ENCODE results near the gene CCNG2.

The CCNG2 gene

GRCh38 chr4:77185686-77186085 lies 28.7 kb downstream of the CCNG2 start:
- no peak overlapping the region for H3K27ac ChIP-seq (ENCODE audit: low read depth, low read length)
- no peaks in the 10 kb centered on the region for H3K36me3 ChIP-seq (ENCODE audit: control insufficient read depth, insufficient read depth, low read length)
- no peak overlapping the region for H3K4me3 ChIP-seq (ENCODE audit: low read length)
- H3K4me1 ChIP-seq (ENCODE audit: control insufficient read depth, insufficient read depth, low read length): no peaks in the 10 kb centered on the region
- no peak overlapping the region for H3K9ac ChIP-seq (ENCODE audit: low read length)
- no peaks in the 10 kb centered on the region for H3K27me3 ChIP-seq (ENCODE audit: control insufficient read depth, insufficient read depth, low read length)

GRCh38 chr4:77187322-77187721 lies 30.3 kb downstream of the CCNG2 start:
- no peak overlapping the region for H3K27ac ChIP-seq (ENCODE audit: low read depth, low read length)

DNA sequence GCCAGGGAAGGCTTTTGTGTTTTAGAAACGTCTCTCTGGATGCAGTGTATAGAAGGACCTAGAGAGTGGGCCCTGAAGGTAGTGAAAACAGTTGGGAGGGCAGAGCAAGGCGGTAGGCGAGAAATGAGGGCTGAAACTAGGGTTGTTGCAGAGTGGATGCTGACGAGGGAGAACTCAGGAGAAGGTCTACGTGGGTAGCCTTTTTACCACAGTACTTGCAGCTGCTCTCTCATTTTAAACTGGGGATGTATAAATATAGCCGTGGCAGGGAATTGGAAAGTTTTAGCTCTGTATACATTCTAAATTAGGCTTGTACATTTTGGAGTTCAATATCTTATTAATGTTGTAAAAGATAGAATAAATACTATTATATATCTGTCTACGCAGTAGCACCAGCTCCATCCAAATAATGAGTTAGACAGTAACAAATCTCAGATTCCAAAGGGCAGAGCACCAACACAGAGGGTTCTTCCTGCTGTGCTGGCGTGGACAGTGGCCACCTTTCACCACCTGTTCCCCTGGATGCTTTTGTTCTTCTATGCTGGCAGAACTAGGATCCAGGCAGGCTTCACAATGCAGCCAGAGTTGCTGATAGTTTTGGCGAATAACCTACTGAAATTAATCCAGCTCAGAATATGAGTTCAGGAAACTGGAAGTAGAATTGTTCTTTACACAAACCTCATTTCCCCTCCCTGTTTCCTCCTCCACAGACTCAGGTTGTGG lies 31.7 kb downstream of the CCNG2 start:
- H3K9ac ChIP-seq (ENCODE audit: low read length): no peak overlapping the region
- H3K4me3 ChIP-seq (ENCODE audit: low read length): no peak overlapping the region
- H3K27me3 ChIP-seq (ENCODE audit: control insufficient read depth, insufficient read depth, low read length): no peaks in the 10 kb centered on the region
- no peaks in the 10 kb centered on the region for H3K4me1 ChIP-seq (ENCODE audit: control insufficient read depth, insufficient read depth, low read length)
- H3K36me3 ChIP-seq (ENCODE audit: control insufficient read depth, insufficient read depth, low read length): no peaks in the 10 kb centered on the region
- no peak overlapping the region for H3K27ac ChIP-seq (ENCODE audit: low read depth, low read length)

More at GRCh38 chr4:77187322-77187721, 30.3 kb downstream of the CCNG2 start:
- Histone ChIP-seq H3K4me3 (ENCODE audit: low read length) (no peak overlapping the region), H3K9ac (ENCODE audit: low read length) (no peak overlapping the region), H3K27me3 (ENCODE audit: control insufficient read depth, insufficient read depth, low read length) (no peaks in the 10 kb centered on the region), H3K36me3 (ENCODE audit: control insufficient read depth, insufficient read depth, low read length) (no peaks in the 10 kb centered on the region), H3K4me1 (ENCODE audit: control insufficient read depth, insufficient read depth, low read length) (no peaks in the 10 kb centered on the region)

DNA sequence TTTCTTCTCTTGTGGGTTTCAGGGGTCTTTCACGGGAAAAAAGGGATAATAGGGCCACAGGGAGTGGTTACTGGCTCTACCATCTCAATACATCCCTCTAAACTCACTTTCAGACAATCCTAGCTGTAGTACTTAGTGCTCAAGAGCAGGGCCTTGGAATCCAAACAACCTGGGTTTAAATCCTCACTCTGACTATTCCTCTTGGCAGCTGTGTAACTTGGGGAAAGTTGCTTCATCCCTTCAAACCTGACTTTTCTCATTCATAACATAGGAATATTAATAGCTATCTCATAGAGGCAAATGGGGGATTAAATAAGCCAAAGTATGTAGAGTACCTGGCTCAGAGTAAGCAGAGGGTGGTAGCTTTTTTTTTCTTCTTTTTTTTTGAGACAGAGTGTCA lies 32.4 kb downstream of the CCNG2 start:
- Histone ChIP-seq H3K27me3 (ENCODE audit: control insufficient read depth, insufficient read depth, low read length) (no peaks in the 10 kb centered on the region), H3K27ac (ENCODE audit: low read depth, low read length) (no peak overlapping the region), H3K4me1 (ENCODE audit: control insufficient read depth, insufficient read depth, low read length) (no peaks in the 10 kb centered on the region), H3K9ac (ENCODE audit: low read length) (no peak overlapping the region), H3K36me3 (ENCODE audit: control insufficient read depth, insufficient read depth, low read length) (no peaks in the 10 kb centered on the region), H3K4me3 (ENCODE audit: low read length) (no peak overlapping the region)

- H3K4me3 ChIP-seq (ENCODE audit: low read length): no peak overlapping the region
- no peaks in the 10 kb centered on the region for H3K27me3 ChIP-seq (ENCODE audit: control insufficient read depth, insufficient read depth, low read length)
- no peak overlapping the region for H3K27ac ChIP-seq (ENCODE audit: low read depth, low read length)
- no peaks in the 10 kb centered on the region for H3K4me1 ChIP-seq (ENCODE audit: control insufficient read depth, insufficient read depth, low read length)
- H3K36me3 ChIP-seq (ENCODE audit: control insufficient read depth, insufficient read depth, low read length): no peaks in the 10 kb centered on the region
- no peak overlapping the region for H3K9ac ChIP-seq (ENCODE audit: low read length)
Measured at GRCh38 chr4:77190053-77190452, 33.0 kb downstream of the CCNG2 start.

- no peaks in the 10 kb centered on the region for H3K36me3 ChIP-seq (ENCODE audit: control insufficient read depth, insufficient read depth, low read length)
- no peak overlapping the region for H3K27ac ChIP-seq (ENCODE audit: low read depth, low read length)
- H3K4me1 ChIP-seq (ENCODE audit: control insufficient read depth, insufficient read depth, low read length): no peaks in the 10 kb centered on the region
- H3K27me3 ChIP-seq (ENCODE audit: control insufficient read depth, insufficient read depth, low read length): no peaks in the 10 kb centered on the region
- H3K9ac ChIP-seq (ENCODE audit: low read length): no peak overlapping the region
- no peak overlapping the region for H3K4me3 ChIP-seq (ENCODE audit: low read length)
Measured at GRCh38 chr4:77193046-77193445, 36.0 kb downstream of the CCNG2 start.

DNA sequence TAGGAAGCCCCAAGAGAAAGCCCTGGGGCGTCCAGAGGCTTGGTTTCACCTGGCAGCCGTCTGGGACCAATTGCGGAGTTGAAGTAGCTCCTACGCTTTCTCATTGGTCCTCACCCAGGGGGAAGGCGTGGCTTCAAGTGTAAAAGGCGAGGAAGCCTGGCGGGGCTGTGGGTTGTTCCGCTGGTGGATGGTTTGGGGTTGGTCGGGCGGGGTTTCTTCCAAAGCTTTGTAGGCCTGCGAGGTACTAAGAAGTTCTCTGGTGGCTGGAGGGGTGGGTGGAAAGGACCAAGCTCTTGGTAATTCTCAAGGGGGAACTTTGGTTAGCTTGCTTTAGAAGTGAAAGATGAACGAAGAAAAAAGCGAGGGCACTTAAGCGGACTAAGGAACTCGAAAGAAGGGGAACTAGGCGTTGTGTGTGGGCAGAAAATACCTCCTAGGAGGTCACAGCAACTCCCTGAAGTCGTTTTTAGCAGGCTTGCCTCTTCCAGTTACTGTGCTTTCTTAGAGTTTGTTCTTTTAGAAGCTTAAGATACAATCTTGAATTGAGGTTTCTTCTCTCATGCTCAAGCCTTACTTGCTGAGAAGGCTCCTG lies 36.6 kb downstream of the CCNG2 start:
- Histone ChIP-seq H3K27me3 (ENCODE audit: control insufficient read depth, insufficient read depth, low read length) (no peaks in the 10 kb centered on the region), H3K4me3 (ENCODE audit: low read length) (no peak overlapping the region), H3K36me3 (ENCODE audit: control insufficient read depth, insufficient read depth, low read length) (no peaks in the 10 kb centered on the region), H3K4me1 (ENCODE audit: control insufficient read depth, insufficient read depth, low read length) (no peaks in the 10 kb centered on the region), H3K27ac (ENCODE audit: low read depth, low read length) (no peak overlapping the region), H3K9ac (ENCODE audit: low read length) (no peak overlapping the region)

DNA sequence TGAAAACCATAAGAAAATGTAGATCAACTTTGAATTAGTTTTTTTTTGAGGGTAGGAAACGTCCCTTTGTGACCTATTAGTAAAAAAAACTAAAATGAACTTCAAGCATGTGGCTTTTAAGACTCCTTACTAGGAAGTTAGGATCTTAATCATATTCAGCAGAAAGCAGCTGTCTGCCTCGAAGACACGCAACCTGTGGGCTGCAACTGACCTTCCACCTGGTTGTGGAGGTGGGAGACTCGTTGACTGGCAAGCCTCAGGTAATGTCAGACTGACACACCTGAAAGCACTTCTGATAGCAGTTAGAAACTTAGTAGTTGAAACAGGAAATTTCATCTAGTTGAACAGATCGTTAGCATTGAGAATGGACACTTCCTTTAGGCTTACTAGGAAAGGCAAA lies 37.4 kb downstream of the CCNG2 start:
- H3K27me3 ChIP-seq (ENCODE audit: control insufficient read depth, insufficient read depth, low read length): no peaks in the 10 kb centered on the region
- no peak overlapping the region for H3K9ac ChIP-seq (ENCODE audit: low read length)
- H3K36me3 ChIP-seq (ENCODE audit: control insufficient read depth, insufficient read depth, low read length): no peaks in the 10 kb centered on the region
- no peaks in the 10 kb centered on the region for H3K4me1 ChIP-seq (ENCODE audit: control insufficient read depth, insufficient read depth, low read length)
- H3K27ac ChIP-seq (ENCODE audit: low read depth, low read length): no peak overlapping the region
- H3K4me3 ChIP-seq (ENCODE audit: low read length): no peak overlapping the region

- no peak overlapping the region for H3K4me3 ChIP-seq (ENCODE audit: low read length)
- no peaks in the 10 kb centered on the region for H3K27me3 ChIP-seq (ENCODE audit: control insufficient read depth, insufficient read depth, low read length)
- no peaks in the 10 kb centered on the region for H3K36me3 ChIP-seq (ENCODE audit: control insufficient read depth, insufficient read depth, low read length)
- no peaks in the 10 kb centered on the region for H3K4me1 ChIP-seq (ENCODE audit: control insufficient read depth, insufficient read depth, low read length)
- no peak overlapping the region for H3K27ac ChIP-seq (ENCODE audit: low read depth, low read length)
- no peak overlapping the region for H3K9ac ChIP-seq (ENCODE audit: low read length)
Measured at GRCh38 chr4:77194989-77195388, 38.0 kb downstream of the CCNG2 start.

- no peak overlapping the region for H3K27ac ChIP-seq (ENCODE audit: low read depth, low read length)
- no peak overlapping the region for H3K4me3 ChIP-seq (ENCODE audit: low read length)
- H3K4me1 ChIP-seq (ENCODE audit: control insufficient read depth, insufficient read depth, low read length): no peaks in the 10 kb centered on the region
- no peak overlapping the region for H3K9ac ChIP-seq (ENCODE audit: low read length)
- H3K36me3 ChIP-seq (ENCODE audit: control insufficient read depth, insufficient read depth, low read length): no peaks in the 10 kb centered on the region
- no peaks in the 10 kb centered on the region for H3K27me3 ChIP-seq (ENCODE audit: control insufficient read depth, insufficient read depth, low read length)
Measured at GRCh38 chr4:77196866-77197265, 39.9 kb downstream of the CCNG2 start.

GRCh38 chr4:77197361-77197760 lies 40.4 kb downstream of the CCNG2 start:
- no peaks in the 10 kb centered on the region for H3K27me3 ChIP-seq (ENCODE audit: control insufficient read depth, insufficient read depth, low read length)
- H3K27ac ChIP-seq (ENCODE audit: low read depth, low read length): no peak overlapping the region
- no peaks in the 10 kb centered on the region for H3K4me1 ChIP-seq (ENCODE audit: control insufficient read depth, insufficient read depth, low read length)
- no peak overlapping the region for H3K4me3 ChIP-seq (ENCODE audit: low read length)
- H3K36me3 ChIP-seq (ENCODE audit: control insufficient read depth, insufficient read depth, low read length): no peaks in the 10 kb centered on the region
- H3K9ac ChIP-seq (ENCODE audit: low read length): no peak overlapping the region

DNA sequence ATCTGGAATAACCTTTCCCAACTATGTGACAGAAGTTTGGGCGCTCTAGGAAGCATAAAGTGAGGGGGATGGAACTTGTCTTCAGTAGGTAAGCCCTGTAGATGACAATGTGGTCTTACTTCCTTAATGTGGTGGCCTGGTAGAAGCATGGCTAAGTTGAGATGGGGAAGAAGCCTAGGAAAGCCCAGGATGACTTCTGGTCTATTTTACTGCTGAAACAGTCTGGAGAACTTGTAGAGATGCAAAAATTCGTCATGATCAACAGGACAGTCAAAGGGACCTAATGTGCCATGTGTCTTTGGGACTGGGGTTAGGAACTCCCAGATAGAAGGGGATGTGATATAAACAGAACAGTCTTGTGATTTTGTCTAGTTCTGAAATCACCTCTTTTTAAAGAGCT lies 40.8 kb downstream of the CCNG2 start:
- H3K4me1 ChIP-seq (ENCODE audit: control insufficient read depth, insufficient read depth, low read length): no peaks in the 10 kb centered on the region
- no peak overlapping the region for H3K27ac ChIP-seq (ENCODE audit: low read depth, low read length)
- H3K27me3 ChIP-seq (ENCODE audit: control insufficient read depth, insufficient read depth, low read length): no peaks in the 10 kb centered on the region
- no peaks in the 10 kb centered on the region for H3K36me3 ChIP-seq (ENCODE audit: control insufficient read depth, insufficient read depth, low read length)
- no peak overlapping the region for H3K9ac ChIP-seq (ENCODE audit: low read length)
- no peak overlapping the region for H3K4me3 ChIP-seq (ENCODE audit: low read length)

GRCh38 chr4:77199276-77199675 lies 42.3 kb downstream of the CCNG2 start:
- H3K27ac ChIP-seq (ENCODE audit: low read depth, low read length): no peak overlapping the region
- H3K4me3 ChIP-seq (ENCODE audit: low read length): no peak overlapping the region
- H3K4me1 ChIP-seq (ENCODE audit: control insufficient read depth, insufficient read depth, low read length): no peaks in the 10 kb centered on the region
- H3K27me3 ChIP-seq (ENCODE audit: control insufficient read depth, insufficient read depth, low read length): no peaks in the 10 kb centered on the region
- H3K36me3 ChIP-seq (ENCODE audit: control insufficient read depth, insufficient read depth, low read length): no peaks in the 10 kb centered on the region
- no peak overlapping the region for H3K9ac ChIP-seq (ENCODE audit: low read length)

Measured in rectal smooth muscle tissue (tissue), 1 donor.